Left cardiac atrium (tissue), 4 donors: ENCODE measurements around the gene MIEF1. TPM values are rescaled to one million over a fixed set of nuclear protein-coding genes. Genes with fewer than 3 reads are reported as not detected.

Experiments used
- ATAC-seq, 2 donors: fragments of 200-7000 bp; cut with Tn5 transposase; one replicate each; pipeline ENCODE4 v1.9.1; 2020; ENCODE audit warnings: mild to moderate bottlenecking in 2 of 2, moderate library complexity in 2 of 2
- DNase-seq: peaks from one replicate; pipeline ENCODE4 v3.0.0-alpha.2; 2020
- intact Hi-C, 2 donors: fragments of 100-400 bp; cut with DNase I; formaldehyde crosslinking; loops; one replicate each; pipeline versions ENCODE4 v1.14.1 to v1.15.1; 2022 to 2023
- total RNA-seq, 2 donors: library from RNA; stranded (reverse); fragmentation: NEBNext Ultra II Directional; extraction: Animal tissue kit (Norgen Biotek cat#: 25700); gene quantifications; one replicate each; pipeline ENCODE4 v1.2.1, GENCODE V29; 2021
- donor health status: DM: no; HTN: yes; CAD: no.
- donor health status: DM: no; HTN: yes; CAD: no; lungs with severe emphysema.
- donor health status: DM: yes; HTN: yes; CAD: no.
- donor health status: Dilated cardiomyopathy.

The MIEF1 gene
- total RNA-seq, 2 donors from 2014 or later, result 18.1 to 29.0 TPM

GRCh38 chr22:39535831-39536449 is 33.9 kb downstream of the MIEF1 start:
- no peak for ATAC-seq
- no peak for DNase-seq
- intact Hi-C loops, result loop anchor here (2.0 to 5.0 kb wide), 3 partner anchors 486 to 501 kb away; no protein-coding TSS in a partner anchor

GRCh38 chr22:39536711-39537110 is 34.6 kb downstream of the MIEF1 start:
- no peak for DNase-seq
- ATAC-seq, result no peak
- intact Hi-C loops, result loop anchor here (5.0 kb wide), 2 partner anchors 486 to 491 kb away; no protein-coding TSS in a partner anchor

GRCh38 chr22:39537975-39538374 is 35.9 kb downstream of the MIEF1 start:
- DNase-seq, result no peak
- intact Hi-C loops, result loop anchor here (5.0 kb wide), 2 partner anchors 484 to 489 kb away; no protein-coding TSS in a partner anchor
- no peak for ATAC-seq

- no peak for DNase-seq
- intact Hi-C loops, result no loop called here
- no peak for ATAC-seq
Measured at GRCh38 chr22:39543095-39543494, 41.0 kb downstream of the MIEF1 start.

- DNase-seq (no peak), ATAC-seq (peak in 1 of 2 donors; percentile 57)
Measured at GRCh38 chr22:39545386-39546365, 43.6 kb downstream of the MIEF1 start.

GRCh38 chr22:39546889-39547586 is 44.9 kb downstream of the MIEF1 start:
- intact Hi-C loops, result no loop called here
- DNase-seq (no peak), ATAC-seq (no peak)

More at GRCh38 chr22:39545386-39546365, 43.6 kb downstream of the MIEF1 start:
- intact Hi-C loops, result no loop called here

- DNase-seq, result no peak
- intact Hi-C loops, result no loop called here
- ATAC-seq, result no peak
Measured at GRCh38 chr22:39547587-39547947, 45.5 kb downstream of the MIEF1 start.

GRCh38 chr22:39553429-39553828 is 51.3 kb downstream of the MIEF1 start:
- intact Hi-C loops, result loop anchor here in 1 of 2 donors (10.0 kb wide), 1 partner anchor 61 kb away; no protein-coding TSS in a partner anchor
- ATAC-seq (no peak), DNase-seq (no peak)

- intact Hi-C loops, result loop anchor here in 1 of 2 donors (10.0 kb wide), 1 partner anchor 61 kb away; no protein-coding TSS in a partner anchor
- DNase-seq (no peak), ATAC-seq (no peak)
Measured at GRCh38 chr22:39554151-39554550, 52.1 kb downstream of the MIEF1 start.

GRCh38 chr22:39556970-39557841 is 55.1 kb downstream of the MIEF1 start:
- peak in 1 of 2 donors; percentile 73 for ATAC-seq
- no peak for DNase-seq
- intact Hi-C loops, result loop anchor here in 1 of 2 donors (5.0 to 10.0 kb wide), 2 partner anchors 58 to 470 kb away; no protein-coding TSS in a partner anchor

- ATAC-seq (peak in 1 of 2 donors; percentile 14), DNase-seq (peak; percentile 26)
- intact Hi-C loops, result loop anchor here in 1 of 2 donors (5.0 to 10.0 kb wide), 2 partner anchors 57 to 469 kb away; no protein-coding TSS in a partner anchor
Measured at GRCh38 chr22:39558254-39558727, 56.2 kb downstream of the MIEF1 start.

- DNase-seq (no peak), ATAC-seq (no peak)
- intact Hi-C loops, result loop anchor here in 1 of 2 donors (5.0 to 10.0 kb wide), 2 partner anchors 56 to 468 kb away; no protein-coding TSS in a partner anchor
Measured at GRCh38 chr22:39558950-39559349, 56.9 kb downstream of the MIEF1 start.

GRCh38 chr22:39559456-39560105 is 57.5 kb downstream of the MIEF1 start:
- DNase-seq (no peak), ATAC-seq (no peak)
- intact Hi-C loops, result loop anchor here in 1 of 2 donors (5.0 to 10.0 kb wide), 2 partner anchors 55 to 468 kb away; no protein-coding TSS in a partner anchor

- ATAC-seq, result no peak
- DNase-seq, result no peak
- intact Hi-C loops, result no loop called here
Measured at GRCh38 chr22:39560127-39560526, 58.0 kb downstream of the MIEF1 start.

GRCh38 chr22:39562839-39563489 is 60.9 kb downstream of the MIEF1 start:
- ATAC-seq (no peak), DNase-seq (no peak)
- intact Hi-C loops, result no loop called here

GRCh38 chr22:39563571-39564428 is 61.7 kb downstream of the MIEF1 start:
- ATAC-seq (no peak), DNase-seq (no peak)
- intact Hi-C loops, result no loop called here
